Pancreas (tissue), 10 donors: ENCODE results near the gene DHX36. TPM values are rescaled to one million over a fixed set of nuclear protein-coding genes. Genes with fewer than 3 reads are reported as not detected.

Source experiments
- ATAC-seq, 4 donors: fragments of 200-7000 bp; cut with Tn5 transposase; one replicate each; pipeline versions ENCODE4 v1.8.0 to v1.9.1; 2020; ENCODE audit warnings: mild to moderate bottlenecking in 4 of 4, moderate library complexity in 4 of 4
- DNase-seq, 6 donors: peaks; one replicate each; pipeline ENCODE4 v3.0.0-alpha.2; 2020
- FAIRE-seq: peaks from 2 replicates; lab custom pipeline; 2012; peaks lifted over from hg19 to GRCh38; lab: Jason Lieb, UNC
- H3K27ac ChIP-seq, 4 donors: fragments of 200-600 bp; sonication (generic); 1 replicate in 3 of 4; 2 replicates in 1 of 4; pipeline versions ENCODE4 v1.5.0 to v1.8.0; 2020
- H3K27me3 ChIP-seq, 4 donors: fragments of 200-600 bp; one replicate each; pipeline ENCODE4 v1.8.0; 2021
- H3K36me3 ChIP-seq, 3 donors: fragments of 200-600 bp; sonication (generic) in 1 of 3; one replicate each; pipeline versions ENCODE4 v1.5.0 to v1.8.0; 2020 to 2021
- H3K4me1 ChIP-seq, 3 donors: fragments of 200-600 bp; one replicate each; pipeline ENCODE4 v1.8.0; 2021
- H3K4me3 ChIP-seq, 4 donors: fragments of 200-600 bp; sonication (generic) in 2 of 4; one replicate each; pipeline versions ENCODE4 v1.5.0 to v1.8.0; 2020 to 2021
- H3K9me3 ChIP-seq, 4 donors: fragments of 200-600 bp; one replicate each; pipeline ENCODE4 v1.8.0; 2021
- WGBS, 2 donors: extraction: QIAGEN DNeasy Blood & Tissue Kit; methylation state at CpG; one replicate each; pipeline ENCODE4 v1.1.7; 2013; 5-methylcytosine and 5-hydroxymethylcytosine counted together
- intact Hi-C, 3 donors: fragments of 100-400 bp; cut with DNase I; formaldehyde crosslinking; loops; one replicate each; pipeline versions ENCODE4 v1.11.1 to v1.14.2; 2022
- polyA plus RNA-seq, 2 donors: library from polyadenylated mRNA; stranded (reverse); fragments of 200-250 nt; gene quantifications; one replicate each; pipeline ENCODE4 v1.2.3, GENCODE V29; 2013
- total RNA-seq, 6 donors: library from RNA; stranded (reverse); fragmentation: NEBNext Ultra II Directional in 4 of 6; extraction: Animal tissue kit (Norgen Biotek cat#: 25700) in 4 of 6; gene quantifications; one replicate each; pipeline versions ENCODE4 v1.2.1 to v1.2.4, GENCODE V29; 2021 to 2023
- TF ChIP-seq, protein P1 (sequence below), 4 donors: fragments of 200-600 bp; sonication (generic) in 3 of 4; IDR thresholded peaks; one replicate each; pipeline versions ENCODE4 v1.5.0 to v1.8.0; 2021; ENCODE audit warnings: antibody characterized with exemption in 4 of 4
- donor health status: healthy with polysubstance abuse.
- donor health status: DM: no; HTN: no; CAD: no; lungs with moderate emphysema.
- donor health status: DM: no; HTN: no; CAD: no.
- donor health status: control.
- donor health status: control.
- donor health status: Bipolar disorder and iron deficiency.
- donor health status: DM: yes; HTN: yes; CAD: no.
- donor health status: DM: no; HTN: no; CAD: no.
- donor health status: DM: no; HTN: no; CAD: no.
- donor health status: DM: yes; HTN: yes; CAD: no.

The DHX36 gene
- total and polyA plus RNA-seq, 8 donors, result 15.8 to 33.9 (median 24.7) TPM

GRCh38 chr3:154252759-154253638 lies 71.3 kb downstream of the DHX36 start:
- H3K9me3 ChIP-seq, result no peaks in the 10 kb centered on the region
- TF ChIP-seq, protein P1, sequence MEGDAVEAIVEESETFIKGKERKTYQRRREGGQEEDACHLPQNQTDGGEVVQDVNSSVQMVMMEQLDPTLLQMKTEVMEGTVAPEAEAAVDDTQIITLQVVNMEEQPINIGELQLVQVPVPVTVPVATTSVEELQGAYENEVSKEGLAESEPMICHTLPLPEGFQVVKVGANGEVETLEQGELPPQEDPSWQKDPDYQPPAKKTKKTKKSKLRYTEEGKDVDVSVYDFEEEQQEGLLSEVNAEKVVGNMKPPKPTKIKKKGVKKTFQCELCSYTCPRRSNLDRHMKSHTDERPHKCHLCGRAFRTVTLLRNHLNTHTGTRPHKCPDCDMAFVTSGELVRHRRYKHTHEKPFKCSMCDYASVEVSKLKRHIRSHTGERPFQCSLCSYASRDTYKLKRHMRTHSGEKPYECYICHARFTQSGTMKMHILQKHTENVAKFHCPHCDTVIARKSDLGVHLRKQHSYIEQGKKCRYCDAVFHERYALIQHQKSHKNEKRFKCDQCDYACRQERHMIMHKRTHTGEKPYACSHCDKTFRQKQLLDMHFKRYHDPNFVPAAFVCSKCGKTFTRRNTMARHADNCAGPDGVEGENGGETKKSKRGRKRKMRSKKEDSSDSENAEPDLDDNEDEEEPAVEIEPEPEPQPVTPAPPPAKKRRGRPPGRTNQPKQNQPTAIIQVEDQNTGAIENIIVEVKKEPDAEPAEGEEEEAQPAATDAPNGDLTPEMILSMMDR (IDR thresholded peaks at IDR 0.05), result peak; percentile 65 to 83 (median 74)
- 1 to 2% methylated on average over 11 of the region's 11 CpGs for WGBS, 2 donors
- intact Hi-C loops, result loop anchor here in 2 of 3 donors (5.0 kb wide), 1 partner anchor 156 kb away; no protein-coding TSS in a partner anchor
- DNase-seq, result peak; percentile 77 to 97 (median 90)
- H3K27me3 ChIP-seq, result no peaks in the 10 kb centered on the region
- no peak overlapping the region for H3K27ac ChIP-seq
- ATAC-seq, result peak; percentile 96 to 100 (median 98)
- peak; percentile 80 for FAIRE-seq
- H3K36me3 ChIP-seq, result peaks cover 0 to 15% (median 8%) of the 10 kb centered on the region in 3 donors
- peaks cover 0 to 6% (median 0%) of the 10 kb centered on the region in 3 donors for H3K4me1 ChIP-seq
- no peak overlapping the region for H3K4me3 ChIP-seq

DNA sequence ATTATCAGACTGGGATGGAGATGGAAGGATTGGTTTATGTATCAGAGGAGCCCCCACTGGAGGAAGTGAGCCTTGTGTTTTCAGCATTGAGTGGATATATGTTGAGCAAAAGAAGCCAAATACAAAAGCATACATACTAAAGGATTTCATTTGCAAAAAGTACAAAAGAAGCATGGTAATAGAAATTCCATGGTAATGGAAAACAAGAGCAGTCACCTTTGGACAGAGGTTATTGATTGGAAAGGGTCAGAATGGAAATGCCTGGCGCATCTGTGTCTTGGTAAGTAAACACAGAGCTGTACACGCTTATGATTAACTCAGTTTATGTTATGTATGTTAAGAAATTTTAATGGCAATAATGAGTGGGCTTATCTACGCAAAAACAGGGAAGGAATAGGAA lies 72.7 kb downstream of the DHX36 start:
- peaks cover 0 to 8% (median 8%) of the 10 kb centered on the region in 3 donors for H3K36me3 ChIP-seq
- TF ChIP-seq, protein P1 (IDR thresholded peaks at IDR 0.05), result no peak
- H3K27me3 ChIP-seq, result no peaks in the 10 kb centered on the region
- no peak for ATAC-seq
- no peak for DNase-seq
- FAIRE-seq, result no peak
- no peak overlapping the region for H3K4me3 ChIP-seq
- no peaks in the 10 kb centered on the region for H3K9me3 ChIP-seq
- 46 to 49% methylated on average over 3 of the region's 3 CpGs for WGBS, 2 donors
- intact Hi-C loops, result loop anchor here in 2 of 3 donors (5.0 kb wide), 1 partner anchor 154 kb away; no protein-coding TSS in a partner anchor
- no peak overlapping the region for H3K27ac ChIP-seq
- H3K4me1 ChIP-seq, result peaks cover 0 to 6% (median 0%) of the 10 kb centered on the region in 3 donors

GRCh38 chr3:154250291-154250690 lies 74.0 kb downstream of the DHX36 start:
- Histone ChIP-seq H3K4me3 (no peak overlapping the region), H3K36me3 (peaks cover 0 to 8% (median 4%) of the 10 kb centered on the region in 3 donors), H3K27me3 (no peaks in the 10 kb centered on the region), H3K27ac (no peak overlapping the region), H3K4me1 (peaks cover 0 to 6% (median 0%) of the 10 kb centered on the region in 3 donors), H3K9me3 (no peaks in the 10 kb centered on the region)
- DNase-seq (peak in 1 of 6 donors; percentile 39), FAIRE-seq (no peak), ATAC-seq (no peak)
- intact Hi-C loops, result loop anchor here in 2 of 3 donors (5.0 kb wide), 1 partner anchor 153 kb away; no protein-coding TSS in a partner anchor
- TF ChIP-seq, protein P1 (IDR thresholded peaks at IDR 0.05), result no peak
- 97 to 98% methylated on average over 4 of the region's 4 CpGs for WGBS, 2 donors

GRCh38 chr3:154247806-154248415 lies 76.4 kb downstream of the DHX36 start:
- ATAC-seq, result peak in 3 of 4 donors; percentile 13 to 43 (median 37)
- Histone ChIP-seq H3K4me3 (no peak overlapping the region), H3K4me1 (peaks cover 0 to 6% (median 0%) of the 10 kb centered on the region in 3 donors), H3K36me3 (no peaks in the 10 kb centered on the region), H3K27ac (peak overlapping the region in 2 of 4 donors; percentile 13 to 47), H3K9me3 (no peaks in the 10 kb centered on the region), H3K27me3 (no peaks in the 10 kb centered on the region)
- TF ChIP-seq, protein P1 (IDR thresholded peaks at IDR 0.05), result no peak
- no peak for DNase-seq
- intact Hi-C loops, result no loop called here
- no peak for FAIRE-seq
- WGBS, 2 donors, result 73 to 75% methylated on average over 2 of the region's 2 CpGs
